COR-L47 (cell line): ENCODE data around the gene FBN1.

Experiments used
- DNase-seq: peaks from one replicate; lab custom pipeline; 2025; lab: John Stamatoyannopoulos, UW

FBN1 gene

GRCh38 chr15:48469271-48469670, 176.2 kb downstream of the FBN1 start:
- no peak for DNase-seq

- peak; percentile 7 for DNase-seq
These were observed 177.7 kb downstream of the FBN1 start for GRCh38 chr15:48467801-48468200.

- DNase-seq: no peak
These were observed 178.7 kb downstream of the FBN1 start for GRCh38 chr15:48466820-48467219.

GRCh38 chr15:48466079-48466478, 179.4 kb downstream of the FBN1 start:
- DNase-seq: no peak

- DNase-seq: no peak
These were observed 180.1 kb downstream of the FBN1 start for GRCh38 chr15:48465410-48465809.

GRCh38 chr15:48463366-48463880, 182.1 kb downstream of the FBN1 start:
- no peak for DNase-seq

- DNase-seq: no peak
These were observed 182.8 kb downstream of the FBN1 start for GRCh38 chr15:48462688-48463087.

- no peak for DNase-seq
These were observed 185.7 kb downstream of the FBN1 start for GRCh38 chr15:48459571-48460442.

- DNase-seq: no peak
These were observed 186.6 kb downstream of the FBN1 start for GRCh38 chr15:48458876-48459275.

- no peak for DNase-seq
These were observed 189.4 kb downstream of the FBN1 start for GRCh38 chr15:48456134-48456533.

- no peak for DNase-seq
These were observed 193.8 kb downstream of the FBN1 start for GRCh38 chr15:48451736-48452135.

GRCh38 chr15:48451241-48451640, 194.3 kb downstream of the FBN1 start:
- DNase-seq: no peak

GRCh38 chr15:48449734-48450133, 195.8 kb downstream of the FBN1 start:
- no peak for DNase-seq

- no peak for DNase-seq
These were observed 197.9 kb downstream of the FBN1 start for GRCh38 chr15:48447657-48448056.

- no peak for DNase-seq
These were observed 198.5 kb downstream of the FBN1 start for GRCh38 chr15:48447058-48447457.

GRCh38 chr15:48442011-48442410, 203.5 kb downstream of the FBN1 start:
- DNase-seq: no peak

GRCh38 chr15:48440084-48440483, 205.4 kb downstream of the FBN1 start:
- no peak for DNase-seq

GRCh38 chr15:48437178-48437577, 208.3 kb downstream of the FBN1 start:
- DNase-seq: no peak

GRCh38 chr15:48435321-48435720, 210.2 kb downstream of the FBN1 start:
- no peak for DNase-seq

GRCh38 chr15:48433226-48433886, 212.2 kb downstream of the FBN1 start:
- no peak for DNase-seq

- DNase-seq: no peak
These were observed 212.8 kb downstream of the FBN1 start for GRCh38 chr15:48432688-48433087.

- no peak for DNase-seq
These were observed 217.5 kb downstream of the FBN1 start for GRCh38 chr15:48427960-48428547.

GRCh38 chr15:48427479-48427878, 218.0 kb downstream of the FBN1 start:
- DNase-seq: no peak
